ENCODE measurements around the gene SLC25A23.

The SLC25A23 gene

GRCh38 chr19:6413721-6414643 lies 45.6 kb downstream of the SLC25A23 start:
- DNase-seq (ENCODE audit: low read depth) = no peak
- TF ChIP-seq CTCF (IDR thresholded peaks at IDR 0.05; ENCODE audit: low read depth, low read length) (no peak), MYC (IDR thresholded peaks at IDR 0.05; ENCODE audit: low read depth, low read length) (no peak), POLR2A (IDR thresholded peaks at IDR 0.05; ENCODE audit: extremely low read depth, insufficient read length) (no peak), MAX (IDR thresholded peaks at IDR 0.05; ENCODE audit: low read depth, low read length) (no peak)
- H3K4me3 ChIP-seq (ENCODE audit: low read depth, low read length) = no peak overlapping the region

- no peak for DNase-seq (ENCODE audit: low read depth)
- TF ChIP-seq MAX (IDR thresholded peaks at IDR 0.05; ENCODE audit: low read depth, low read length) (no peak), MYC (IDR thresholded peaks at IDR 0.05; ENCODE audit: low read depth, low read length) (no peak), CTCF (IDR thresholded peaks at IDR 0.05; ENCODE audit: low read depth, low read length) (no peak)
- no peak overlapping the region for H3K4me3 ChIP-seq (ENCODE audit: low read depth, low read length)
Measured at GRCh38 chr19:6413291-6413690, 46.3 kb downstream of the SLC25A23 start.

GRCh38 chr19:6412447-6413091 lies 47.0 kb downstream of the SLC25A23 start:
- no peak for TF ChIP-seq POLR2A (IDR thresholded peaks at IDR 0.05; ENCODE audit: extremely low read depth, insufficient read length)
- TF ChIP-seq MYC (IDR thresholded peaks at IDR 0.05; ENCODE audit: low read depth, low read length) = peak; percentile 60
- TF ChIP-seq MAX (IDR thresholded peaks at IDR 0.05; ENCODE audit: low read depth, low read length) = 0 out of 2 replicates have a peak, but pooled peaks have one; percentile 16
- TF ChIP-seq CTCF (IDR thresholded peaks at IDR 0.05; ENCODE audit: low read depth, low read length) = peak; percentile 58
- no peak overlapping the region for H3K4me3 ChIP-seq (ENCODE audit: low read depth, low read length)
- peak; percentile 40 for DNase-seq (ENCODE audit: low read depth)

- no peak for DNase-seq (ENCODE audit: low read depth)
- no peak overlapping the region for H3K4me3 ChIP-seq (ENCODE audit: low read depth, low read length)
- TF ChIP-seq MAX (IDR thresholded peaks at IDR 0.05; ENCODE audit: low read depth, low read length) = no peak
- no peak for TF ChIP-seq MYC (IDR thresholded peaks at IDR 0.05; ENCODE audit: low read depth, low read length)
- no peak for TF ChIP-seq CTCF (IDR thresholded peaks at IDR 0.05; ENCODE audit: low read depth, low read length)
- TF ChIP-seq POLR2A (IDR thresholded peaks at IDR 0.05; ENCODE audit: extremely low read depth, insufficient read length) = peak; percentile 22
Measured at GRCh38 chr19:6412061-6412446, 47.5 kb downstream of the SLC25A23 start.

GRCh38 chr19:6409346-6409745 lies 50.2 kb downstream of the SLC25A23 start:
- H3K4me3 ChIP-seq (ENCODE audit: low read depth, low read length) = no peak overlapping the region
- TF ChIP-seq CTCF (IDR thresholded peaks at IDR 0.05; ENCODE audit: low read depth, low read length) (no peak), MYC (IDR thresholded peaks at IDR 0.05; ENCODE audit: low read depth, low read length) (no peak), POLR2A (IDR thresholded peaks at IDR 0.05; ENCODE audit: extremely low read depth, insufficient read length) (no peak), MAX (IDR thresholded peaks at IDR 0.05; ENCODE audit: low read depth, low read length) (no peak)
- no peak for DNase-seq (ENCODE audit: low read depth)
